T-helper 1 cell treated with Interleukin-12 subunit alpha and Interleukin-12 subunit beta and Interleukin-4 antibody, amounts not matched to agents 30 μg/mL and 1 μg/mL, for 36 hours (primary cell): Measurements from ENCODE around the gene CIAO1.
"Not testable (repeated sequence)": the region's sequence is repeated elsewhere in the genome, so short reads cannot be mapped to it uniquely, and the experiment has no call there.

Experiments
- H3K27ac Mint-ChIP-seq: one replicate; pipeline ENCODE4 v1.8.0; 2021; ENCODE audit warnings: mild to moderate bottlenecking, mixed read lengths
- H3K27me3 Mint-ChIP-seq: one replicate; pipeline ENCODE4 v1.8.0; 2021; ENCODE audit warnings: low read depth, mixed read lengths
- H3K36me3 Mint-ChIP-seq: one replicate; pipeline ENCODE4 v1.8.0; 2021; ENCODE audit warnings: low read depth, mixed read lengths
- H3K4me1 Mint-ChIP-seq: one replicate; pipeline ENCODE4 v1.8.0; 2021; ENCODE audit warnings: low read depth, mixed read lengths
- H3K4me3 Mint-ChIP-seq: one replicate; pipeline ENCODE4 v1.8.0; 2021; ENCODE audit warnings: mild to moderate bottlenecking, moderate library complexity, mixed read lengths
- H3K9me3 Mint-ChIP-seq: one replicate; pipeline ENCODE4 v1.8.0; 2021; ENCODE audit warnings: mixed read lengths

Gene CIAO1

GRCh38 chr2:96265840-96266679, at the start of gene CIAO1, which contains the start of gene TMEM127:
CIAO1 (plus strand) TSS chr2:96266225; CDS start chr2:96266351, 126 bp downstream.
TMEM127 (minus strand) TSS chr2:96265997; CDS start chr2:96265381, 616 bp downstream.
- Mint-ChIP-seq H3K36me3 (peaks cover 25% of the 10 kb centered on the region), H3K27me3 (no peaks in the 10 kb centered on the region), H3K9me3 (no peaks in the 10 kb centered on the region), H3K4me3 (peak within 1 kb of the TSS; percentile 100), H3K4me1 (peaks cover 43% of the 10 kb centered on the region), H3K27ac (peak within 1 kb of the TSS; percentile 94)

GRCh38 chr2:96218508-96219131, 47.4 kb upstream of the CIAO1 start:
- no peaks in the 10 kb centered on the region for H3K27me3 Mint-ChIP-seq

GRCh38 chr2:96219959-96220358, 46.1 kb upstream of the CIAO1 start:
- not testable (repeated sequence) for H3K27ac Mint-ChIP-seq, H3K9me3 Mint-ChIP-seq, H3K4me1 Mint-ChIP-seq

More at GRCh38 chr2:96218508-96219131, 47.4 kb upstream of the CIAO1 start:
- H3K4me1 Mint-ChIP-seq = peaks cover 3% of the 10 kb centered on the region
- H3K27ac Mint-ChIP-seq = no peak overlapping the region
- no peak overlapping the region for H3K4me3 Mint-ChIP-seq
- peaks cover 3% of the 10 kb centered on the region for H3K36me3 Mint-ChIP-seq
- H3K9me3 Mint-ChIP-seq = no peaks in the 10 kb centered on the region

GRCh38 chr2:96221106-96221505, 44.9 kb upstream of the CIAO1 start:
- not testable (repeated sequence) for H3K27me3 Mint-ChIP-seq, H3K36me3 Mint-ChIP-seq, H3K9me3 Mint-ChIP-seq, H3K27ac Mint-ChIP-seq, H3K4me3 Mint-ChIP-seq
- H3K4me1 Mint-ChIP-seq = peaks cover 11% of the 10 kb centered on the region

More at GRCh38 chr2:96219959-96220358, 46.1 kb upstream of the CIAO1 start:
- H3K36me3 Mint-ChIP-seq, H3K4me3 Mint-ChIP-seq, H3K27me3 Mint-ChIP-seq: not testable (repeated sequence)

GRCh38 chr2:96225016-96225533, 41.0 kb upstream of the CIAO1 start:
- H3K9me3 Mint-ChIP-seq = no peaks in the 10 kb centered on the region
- H3K36me3 Mint-ChIP-seq = peaks cover 5% of the 10 kb centered on the region
- H3K4me1 Mint-ChIP-seq = peaks cover 11% of the 10 kb centered on the region
- peak overlapping the region; percentile 46 for H3K27ac Mint-ChIP-seq
- H3K27me3 Mint-ChIP-seq = no peaks in the 10 kb centered on the region
- H3K4me3 Mint-ChIP-seq = no peak overlapping the region

- H3K9me3 Mint-ChIP-seq = no peaks in the 10 kb centered on the region
- no peaks in the 10 kb centered on the region for H3K4me1 Mint-ChIP-seq
- no peaks in the 10 kb centered on the region for H3K27me3 Mint-ChIP-seq
- peaks cover 4% of the 10 kb centered on the region for H3K36me3 Mint-ChIP-seq
- no peak overlapping the region for H3K27ac Mint-ChIP-seq
- no peak overlapping the region for H3K4me3 Mint-ChIP-seq
Measured at GRCh38 chr2:96231316-96231715, 34.7 kb upstream of the CIAO1 start.

- Mint-ChIP-seq H3K9me3 (no peaks in the 10 kb centered on the region), H3K36me3 (peaks cover 4% of the 10 kb centered on the region), H3K4me3 (no peak overlapping the region), H3K27ac (no peak overlapping the region), H3K27me3 (no peaks in the 10 kb centered on the region), H3K4me1 (no peaks in the 10 kb centered on the region)
Measured at GRCh38 chr2:96233436-96233835, 32.6 kb upstream of the CIAO1 start.

- Mint-ChIP-seq H3K27ac (no peak overlapping the region), H3K4me1 (no peaks in the 10 kb centered on the region), H3K4me3 (no peak overlapping the region), H3K27me3 (no peaks in the 10 kb centered on the region), H3K36me3 (peaks cover 4% of the 10 kb centered on the region), H3K9me3 (no peaks in the 10 kb centered on the region)
Measured at GRCh38 chr2:96233880-96234316, 32.1 kb upstream of the CIAO1 start.

GRCh38 chr2:96236882-96237281, 29.1 kb upstream of the CIAO1 start:
- Mint-ChIP-seq H3K27ac (no peak overlapping the region), H3K4me3 (no peak overlapping the region), H3K9me3 (no peaks in the 10 kb centered on the region), H3K27me3 (no peaks in the 10 kb centered on the region), H3K4me1 (peaks cover 12% of the 10 kb centered on the region), H3K36me3 (peaks cover 5% of the 10 kb centered on the region)

GRCh38 chr2:96238266-96238665, 27.8 kb upstream of the CIAO1 start:
- H3K27me3 Mint-ChIP-seq = no peaks in the 10 kb centered on the region
- no peak overlapping the region for H3K27ac Mint-ChIP-seq
- H3K36me3 Mint-ChIP-seq = peaks cover 5% of the 10 kb centered on the region
- no peak overlapping the region for H3K4me3 Mint-ChIP-seq
- no peaks in the 10 kb centered on the region for H3K9me3 Mint-ChIP-seq
- H3K4me1 Mint-ChIP-seq = peaks cover 26% of the 10 kb centered on the region

GRCh38 chr2:96239091-96239490, 26.9 kb upstream of the CIAO1 start:
- Mint-ChIP-seq H3K27ac (no peak overlapping the region), H3K9me3 (no peaks in the 10 kb centered on the region), H3K36me3 (peaks cover 5% of the 10 kb centered on the region), H3K27me3 (no peaks in the 10 kb centered on the region), H3K4me3 (no peak overlapping the region), H3K4me1 (peaks cover 27% of the 10 kb centered on the region)

- no peak overlapping the region for H3K27ac Mint-ChIP-seq
- peaks cover 30% of the 10 kb centered on the region for H3K4me1 Mint-ChIP-seq
- H3K36me3 Mint-ChIP-seq = peaks cover 6% of the 10 kb centered on the region
- H3K4me3 Mint-ChIP-seq = no peak overlapping the region
- no peaks in the 10 kb centered on the region for H3K27me3 Mint-ChIP-seq
- no peaks in the 10 kb centered on the region for H3K9me3 Mint-ChIP-seq
Measured at GRCh38 chr2:96239745-96240264, 26.2 kb upstream of the CIAO1 start.

- Mint-ChIP-seq H3K27ac (peak overlapping the region; percentile 31), H3K36me3 (peaks cover 9% of the 10 kb centered on the region), H3K9me3 (peaks cover 2% of the 10 kb centered on the region), H3K27me3 (no peaks in the 10 kb centered on the region), H3K4me1 (peaks cover 32% of the 10 kb centered on the region), H3K4me3 (no peak overlapping the region)
Measured at GRCh38 chr2:96240341-96241038, 25.5 kb upstream of the CIAO1 start.

- Mint-ChIP-seq H3K4me3 (peak overlapping the region; percentile 61), H3K27ac (peak overlapping the region; percentile 94), H3K27me3 (no peaks in the 10 kb centered on the region), H3K4me1 (peaks cover 39% of the 10 kb centered on the region), H3K9me3 (peaks cover 9% of the 10 kb centered on the region), H3K36me3 (peaks cover 14% of the 10 kb centered on the region)
Measured at GRCh38 chr2:96241227-96241626, 24.8 kb upstream of the CIAO1 start.
